ENCODE measurements around the gene RFTN1. TPM values are rescaled to one million over a fixed set of nuclear protein-coding genes. Genes with fewer than 3 reads are reported as not detected.

RFTN1 gene
- total and polyA plus RNA-seq, 5 experiments from 2014 or later, result 35.3 to 61.8 (median 44.2) TPM

DNA sequence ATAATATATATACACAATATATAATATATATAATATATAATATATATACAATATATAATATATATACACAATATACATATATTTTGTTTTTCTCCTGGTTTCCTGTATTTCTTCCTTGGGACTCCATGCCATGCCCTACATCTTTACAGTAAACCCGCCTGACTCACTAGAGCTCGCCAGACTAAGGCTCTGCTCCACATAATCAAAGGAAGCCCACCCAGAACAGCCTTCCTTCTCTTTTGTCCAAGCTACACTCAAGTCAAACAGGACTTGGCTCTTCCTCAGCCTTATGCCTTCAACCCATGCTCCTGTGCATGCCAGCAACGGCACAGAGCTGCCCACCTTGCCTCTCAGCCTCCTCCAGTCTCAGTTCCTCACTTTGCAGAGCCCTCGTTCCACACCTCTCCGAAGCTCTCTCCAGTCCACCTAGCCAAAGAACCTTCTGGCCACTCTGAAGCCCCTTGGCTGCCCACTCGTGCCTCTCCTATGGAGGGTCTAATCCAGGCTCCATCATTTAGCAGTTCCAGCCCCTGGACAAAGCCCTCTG, 109.1 kb downstream of the RFTN1 start:
- peak overlapping the region in 4 of 10 donors; percentile 29 to 71 (median 52) for H3K27ac Mint-ChIP-seq
- ATAC-seq, result no peak
- POLR2A ChIA-PET, result no interaction called here

GRCh38 chr3:16402451-16402850, 111.0 kb downstream of the RFTN1 start:
- Mint-ChIP-seq H3K4me1 (peaks cover 27 to 41% (median 35%) of the 10 kb centered on the region in 4 donors), H3K4me3 (no peak overlapping the region), H3K36me3 (peaks cover 0 to 49% (median 25%) of the 10 kb centered on the region in 3 donors), H3K27ac (peak overlapping the region in 3 of 10 donors; percentile 41 to 78 (median 64)), H3K27me3 (no peaks in the 10 kb centered on the region), H3K9me3 (no peaks in the 10 kb centered on the region)
- POLR2A ChIA-PET, result no interaction called here
- DNase-seq, result no peak
- ATAC-seq, result no peak

More for the DNA sequence above, 109.1 kb downstream of the RFTN1 start:
- H3K9me3 Mint-ChIP-seq, result no peaks in the 10 kb centered on the region
- H3K4me3 Mint-ChIP-seq, result no peak overlapping the region
- peaks cover 0 to 56% (median 25%) of the 10 kb centered on the region in 3 donors for H3K36me3 Mint-ChIP-seq
- no peaks in the 10 kb centered on the region for H3K27me3 Mint-ChIP-seq
- peaks cover 25 to 49% (median 36%) of the 10 kb centered on the region in 4 donors for H3K4me1 Mint-ChIP-seq
- no peak for DNase-seq

DNA sequence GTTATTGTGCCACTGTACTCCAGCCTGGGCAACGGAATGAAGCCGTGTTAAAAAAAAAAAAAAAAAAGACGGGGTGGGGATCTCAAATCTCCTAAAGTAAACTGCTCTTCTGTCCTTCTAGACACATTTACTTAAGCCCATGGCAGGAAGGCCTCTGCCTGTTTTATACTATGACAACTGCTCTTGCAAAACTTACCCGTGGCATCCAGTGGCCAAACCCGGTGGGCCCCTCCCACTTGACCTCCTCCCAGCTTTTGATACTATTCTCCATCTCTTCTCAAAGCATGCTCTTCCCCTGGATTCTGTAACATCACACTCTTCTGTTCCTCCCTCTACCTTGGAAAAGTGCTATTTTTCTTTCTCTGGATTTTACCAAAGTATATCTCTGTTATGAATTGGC, 112.2 kb downstream of the RFTN1 start:
- POLR2A ChIA-PET, result no interaction called here
- H3K36me3 Mint-ChIP-seq, result peaks cover 0 to 57% (median 28%) of the 10 kb centered on the region in 3 donors
- H3K27me3 Mint-ChIP-seq, result no peaks in the 10 kb centered on the region
- no peaks in the 10 kb centered on the region for H3K9me3 Mint-ChIP-seq
- no peak overlapping the region for H3K4me3 Mint-ChIP-seq
- H3K4me1 Mint-ChIP-seq, result peaks cover 28 to 44% (median 36%) of the 10 kb centered on the region in 4 donors
- DNase-seq, result no peak
- peak overlapping the region in 7 of 10 donors; percentile 1 to 78 (median 11) for H3K27ac Mint-ChIP-seq
- ATAC-seq, result no peak

DNA sequence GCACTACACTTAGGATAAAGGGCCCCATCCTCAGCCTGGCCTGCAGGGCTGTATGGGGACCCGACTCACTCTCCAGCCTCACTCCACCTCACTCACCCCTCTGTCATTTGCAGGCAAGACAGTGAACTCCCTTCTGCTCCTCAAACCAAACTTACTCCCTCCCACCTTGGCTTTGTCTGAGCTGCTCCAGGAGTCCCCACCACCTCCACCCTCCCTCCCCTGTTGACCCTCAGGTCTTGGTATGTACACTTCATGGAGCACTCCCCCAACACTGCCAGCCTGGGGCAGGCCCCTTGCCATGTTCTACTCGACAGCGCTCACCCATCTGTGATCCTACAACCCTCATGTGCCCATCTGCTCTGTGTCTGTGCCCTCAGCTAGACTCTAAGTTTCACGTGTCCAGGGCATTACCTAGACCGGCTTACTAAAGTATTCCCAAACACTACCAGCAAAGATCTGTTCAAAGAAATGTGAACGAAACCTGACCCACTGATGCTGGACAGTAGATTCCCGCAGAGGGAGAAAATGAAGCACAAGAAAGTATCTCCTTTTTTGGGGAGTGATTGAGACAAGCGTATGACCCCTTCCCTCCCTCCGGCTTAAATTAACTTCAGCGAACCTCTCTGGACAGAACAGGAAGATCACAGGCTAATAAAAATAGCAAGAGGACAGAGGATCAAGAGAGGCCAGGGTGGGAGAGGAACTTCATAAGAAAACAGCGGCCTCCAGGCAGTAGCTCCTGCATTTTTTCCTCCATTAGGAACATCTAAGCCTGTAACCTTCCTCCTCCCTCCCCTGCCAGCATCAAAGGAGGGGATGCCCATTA, 113.2 kb downstream of the RFTN1 start:
- no peak for DNase-seq
- peak overlapping the region; percentile 15 to 86 (median 70) for H3K27ac Mint-ChIP-seq
- H3K27me3 Mint-ChIP-seq, result no peaks in the 10 kb centered on the region
- H3K4me3 Mint-ChIP-seq, result no peak overlapping the region
- ATAC-seq, result no peak
- peaks cover 0 to 55% (median 28%) of the 10 kb centered on the region in 3 donors for H3K36me3 Mint-ChIP-seq
- POLR2A ChIA-PET, result no interaction called here
- peaks cover 31 to 46% (median 37%) of the 10 kb centered on the region in 4 donors for H3K4me1 Mint-ChIP-seq
- H3K9me3 Mint-ChIP-seq, result no peaks in the 10 kb centered on the region

- Mint-ChIP-seq H3K36me3 (peaks cover 0 to 52% (median 34%) of the 10 kb centered on the region in 3 donors), H3K4me3 (no peak overlapping the region), H3K4me1 (peaks cover 29 to 38% (median 36%) of the 10 kb centered on the region in 4 donors), H3K9me3 (no peaks in the 10 kb centered on the region), H3K27ac (peak overlapping the region; percentile 22 to 86 (median 59)), H3K27me3 (no peaks in the 10 kb centered on the region)
- DNase-seq (no peak), ATAC-seq (no peak)
- POLR2A ChIA-PET, result interaction anchor here (0.7 kb wide), 1 partner anchor 133 kb away, joined by 3 read pairs; no protein-coding TSS in a partner anchor
These were observed 114.0 kb downstream of the RFTN1 start for GRCh38 chr3:16399473-16399872.

DNA sequence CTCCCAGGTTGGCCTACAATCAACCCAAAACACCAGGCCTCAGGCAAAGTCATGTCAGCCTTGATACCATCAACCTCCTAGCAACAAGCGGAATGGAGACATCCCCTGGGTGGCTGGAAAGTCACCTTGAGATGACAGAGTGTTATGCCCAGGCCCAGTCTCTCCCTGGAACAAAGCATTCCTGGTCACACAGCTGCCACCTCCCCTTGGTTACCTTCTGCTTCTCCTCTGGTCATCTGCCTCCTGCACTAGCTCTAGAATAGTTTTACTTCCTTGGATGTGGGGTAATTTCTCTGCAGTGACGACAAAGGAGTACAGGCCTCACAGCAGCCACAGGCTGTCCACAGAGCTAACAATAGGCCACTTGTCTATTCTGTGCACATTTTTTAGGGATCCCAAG, 114.9 kb downstream of the RFTN1 start:
- peaks cover 0 to 56% (median 38%) of the 10 kb centered on the region in 3 donors for H3K36me3 Mint-ChIP-seq
- POLR2A ChIA-PET, result interaction anchor here (0.7 kb wide), 1 partner anchor 134 kb away, joined by 3 read pairs; no protein-coding TSS in a partner anchor
- H3K27ac Mint-ChIP-seq, result peak overlapping the region in 3 of 10 donors; percentile 43 to 57 (median 52)
- H3K4me1 Mint-ChIP-seq, result peaks cover 31 to 37% (median 36%) of the 10 kb centered on the region in 4 donors
- no peak for DNase-seq
- no peaks in the 10 kb centered on the region for H3K9me3 Mint-ChIP-seq
- no peaks in the 10 kb centered on the region for H3K27me3 Mint-ChIP-seq
- no peak overlapping the region for H3K4me3 Mint-ChIP-seq
- no peak for ATAC-seq

GRCh38 chr3:16396202-16396601, 117.3 kb downstream of the RFTN1 start:
- H3K4me3 Mint-ChIP-seq, result no peak overlapping the region
- peaks cover 20 to 42% (median 34%) of the 10 kb centered on the region in 4 donors for H3K4me1 Mint-ChIP-seq
- no peak for ATAC-seq
- no peak for DNase-seq
- peaks cover 0 to 50% (median 25%) of the 10 kb centered on the region in 3 donors for H3K36me3 Mint-ChIP-seq
- H3K27me3 Mint-ChIP-seq, result no peaks in the 10 kb centered on the region
- H3K27ac Mint-ChIP-seq, result peak overlapping the region in 3 of 10 donors; percentile 4 to 68 (median 54)
- POLR2A ChIA-PET, result no interaction called here
- no peaks in the 10 kb centered on the region for H3K9me3 Mint-ChIP-seq

DNA sequence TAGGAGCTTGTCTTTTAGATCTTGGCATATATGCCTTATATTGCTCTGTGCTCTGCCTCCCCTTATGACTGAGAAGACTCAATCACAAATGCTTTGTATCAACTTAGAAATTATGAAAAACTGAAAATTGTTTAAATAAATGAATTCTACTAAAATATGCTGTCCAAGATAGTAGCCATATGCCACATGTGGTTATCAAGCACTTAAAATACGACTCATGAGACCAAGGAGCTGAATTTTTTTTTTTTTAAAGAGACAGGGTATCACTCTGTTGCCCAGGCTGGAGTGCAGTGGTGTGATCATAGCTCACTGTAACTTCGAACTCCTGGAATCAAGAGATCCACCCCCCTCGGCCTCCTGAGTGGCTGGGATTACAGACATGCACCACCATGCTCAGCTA, 118.3 kb downstream of the RFTN1 start:
- Mint-ChIP-seq H3K27me3 (no peaks in the 10 kb centered on the region), H3K9me3 (no peaks in the 10 kb centered on the region), H3K36me3 (peaks cover 0 to 50% (median 25%) of the 10 kb centered on the region in 3 donors), H3K4me1 (peaks cover 19 to 37% (median 35%) of the 10 kb centered on the region in 4 donors), H3K4me3 (no peak overlapping the region), H3K27ac (no peak overlapping the region)
- POLR2A ChIA-PET, result interaction anchor here (0.7 kb wide), 1 partner anchor 17 kb away, joined by 4 read pairs; no protein-coding TSS in a partner anchor
- no peak for ATAC-seq
- DNase-seq, result no peak

DNA sequence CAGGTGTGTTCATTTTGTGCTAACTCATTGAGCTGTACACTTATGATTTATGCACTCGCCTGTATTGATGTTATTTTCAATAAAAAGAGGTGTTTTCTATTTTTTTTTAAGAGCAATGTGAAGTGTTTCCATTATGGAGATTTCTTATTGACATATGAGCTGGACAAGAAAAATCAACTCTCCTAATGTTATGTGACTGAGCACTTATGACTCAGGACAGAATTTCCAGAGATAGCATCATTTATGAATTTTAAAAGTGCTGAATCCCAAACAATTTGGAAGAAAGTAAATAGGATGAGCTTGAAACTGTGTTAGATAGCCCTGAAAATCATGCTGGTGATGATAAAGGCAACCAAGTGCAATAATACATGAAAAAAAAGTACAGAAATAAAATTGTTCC, 118.9 kb downstream of the RFTN1 start:
- no peak for ATAC-seq
- Mint-ChIP-seq H3K9me3 (no peaks in the 10 kb centered on the region), H3K36me3 (peaks cover 0 to 49% (median 27%) of the 10 kb centered on the region in 3 donors), H3K4me3 (no peak overlapping the region), H3K4me1 (peaks cover 15 to 36% (median 32%) of the 10 kb centered on the region in 4 donors), H3K27me3 (no peaks in the 10 kb centered on the region), H3K27ac (no peak overlapping the region)
- no peak for DNase-seq
- POLR2A ChIA-PET, result no interaction called here

DNA sequence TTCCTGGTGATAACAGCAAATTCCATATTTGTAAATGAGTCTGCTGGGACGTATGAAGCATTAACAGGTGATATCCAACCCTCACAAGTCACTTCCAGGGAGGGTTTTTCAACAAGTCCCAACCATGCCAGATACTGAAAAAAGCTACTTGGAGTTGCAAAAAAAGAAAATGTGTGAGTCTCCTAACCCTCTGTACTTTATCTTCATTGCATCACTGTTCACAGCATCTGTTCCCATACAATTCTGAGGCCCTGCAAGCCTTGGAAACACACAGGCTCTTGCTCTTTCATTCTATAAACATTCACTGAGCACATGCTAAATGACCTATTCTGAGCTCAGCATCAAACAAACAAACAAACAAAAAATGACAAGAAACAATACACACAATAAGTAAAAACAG, 120.8 kb downstream of the RFTN1 start:
- Mint-ChIP-seq H3K9me3 (no peaks in the 10 kb centered on the region), H3K36me3 (peaks cover 0 to 40% (median 25%) of the 10 kb centered on the region in 3 donors), H3K27me3 (no peaks in the 10 kb centered on the region), H3K4me1 (peaks cover 19 to 50% (median 36%) of the 10 kb centered on the region in 4 donors), H3K27ac (peak overlapping the region in 3 of 10 donors; percentile 1 to 47 (median 8)), H3K4me3 (no peak overlapping the region)
- POLR2A ChIA-PET, result interaction anchor here (1.4 kb wide), 1 partner anchor 15 kb away, joined by 4 read pairs; no protein-coding TSS in a partner anchor
- DNase-seq, result no peak
- no peak for ATAC-seq

DNA sequence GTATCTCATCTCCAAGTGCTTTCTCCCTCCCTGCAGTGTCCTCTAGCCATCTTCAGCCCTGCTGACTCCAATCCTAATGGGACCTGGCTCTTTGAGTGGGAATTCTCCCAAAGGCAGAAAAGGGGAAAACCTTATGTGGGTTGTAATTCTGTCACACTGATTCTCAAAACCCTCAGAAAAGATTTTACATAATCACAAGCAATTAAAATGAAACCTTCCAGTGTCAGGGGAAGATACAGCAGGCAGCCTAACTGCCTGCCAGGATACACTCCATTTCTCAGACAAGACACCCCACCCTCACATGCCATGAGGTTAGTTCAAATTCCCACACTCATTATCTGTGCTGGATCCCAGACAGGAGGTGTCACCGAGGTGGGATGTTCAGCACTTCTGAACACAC, 121.4 kb downstream of the RFTN1 start:
- ATAC-seq (no peak), DNase-seq (no peak)
- Mint-ChIP-seq H3K9me3 (no peaks in the 10 kb centered on the region), H3K4me1 (peaks cover 26 to 57% (median 42%) of the 10 kb centered on the region in 4 donors), H3K27ac (peak overlapping the region in 1 of 10 donors; percentile 36), H3K4me3 (no peak overlapping the region), H3K27me3 (no peaks in the 10 kb centered on the region), H3K36me3 (peaks cover 0 to 37% (median 20%) of the 10 kb centered on the region in 3 donors)
- POLR2A ChIA-PET, result interaction anchor here (0.9 to 1.4 kb wide), 2 partner anchors 14 to 15 kb away, joined by 3 to 4 read pairs; no protein-coding TSS in a partner anchor

GRCh38 chr3:16390581-16390980, 122.9 kb downstream of the RFTN1 start:
- peak overlapping the region in 4 of 10 donors; percentile 3 to 70 (median 33) for H3K27ac Mint-ChIP-seq
- no peaks in the 10 kb centered on the region for H3K9me3 Mint-ChIP-seq
- H3K27me3 Mint-ChIP-seq, result no peaks in the 10 kb centered on the region
- H3K4me1 Mint-ChIP-seq, result peaks cover 27 to 57% (median 50%) of the 10 kb centered on the region in 4 donors
- H3K36me3 Mint-ChIP-seq, result peaks cover 0 to 32% (median 17%) of the 10 kb centered on the region in 3 donors
- ATAC-seq (no peak), DNase-seq (no peak)
- POLR2A ChIA-PET, result interaction anchor here (1.0 kb wide), 1 partner anchor 8 kb away, joined by 3 read pairs; no protein-coding TSS in a partner anchor
- H3K4me3 Mint-ChIP-seq, result peak overlapping the region in 1 of 10 donors; percentile 1

Data from naive thymus-derived CD8-positive, alpha-beta T cell (primary cell).